ENCODE results near the gene GPR68. TPM values are rescaled to one million over a fixed set of nuclear protein-coding genes. Genes with fewer than 3 reads are reported as not detected.
"Not testable (repeated sequence)": the region's sequence is repeated elsewhere in the genome, so short reads cannot be mapped to it uniquely, and the experiment has no call there.

Gene GPR68
- polyA plus RNA-seq, 1 donor from 2014 or later, result 1.6 TPM

- no peaks in the 10 kb centered on the region for H3K27me3 Mint-ChIP-seq
- H3K9me3 Mint-ChIP-seq, result no peaks in the 10 kb centered on the region
- H3K36me3 Mint-ChIP-seq, result peaks cover 4% of the 10 kb centered on the region
- H3K4me3 Mint-ChIP-seq, result no peak overlapping the region
- H3K27ac Mint-ChIP-seq, result no peak overlapping the region
- H3K4me1 Mint-ChIP-seq, result no peaks in the 10 kb centered on the region
These were observed 57.2 kb downstream of the GPR68 start for GRCh38 chr14:91187271-91187670.

- no peak overlapping the region for H3K4me3 Mint-ChIP-seq
- no peaks in the 10 kb centered on the region for H3K27me3 Mint-ChIP-seq
- H3K36me3 Mint-ChIP-seq, result peaks cover 2% of the 10 kb centered on the region
- H3K4me1 Mint-ChIP-seq, result no peaks in the 10 kb centered on the region
- no peaks in the 10 kb centered on the region for H3K9me3 Mint-ChIP-seq
- H3K27ac Mint-ChIP-seq, result no peak overlapping the region
These were observed 57.9 kb downstream of the GPR68 start for GRCh38 chr14:91186515-91187066.

- Mint-ChIP-seq H3K36me3 (peaks cover 5% of the 10 kb centered on the region), H3K4me3 (no peak overlapping the region), H3K27ac (no peak overlapping the region), H3K4me1 (no peaks in the 10 kb centered on the region), H3K27me3 (no peaks in the 10 kb centered on the region), H3K9me3 (no peaks in the 10 kb centered on the region)
These were observed 58.8 kb downstream of the GPR68 start for GRCh38 chr14:91185721-91186120.

- no peaks in the 10 kb centered on the region for H3K9me3 Mint-ChIP-seq
These were observed 59.9 kb downstream of the GPR68 start for GRCh38 chr14:91184559-91184958.

GRCh38 chr14:91182753-91183152 is 61.8 kb downstream of the GPR68 start:
- not testable (repeated sequence) for H3K27me3 Mint-ChIP-seq, H3K27ac Mint-ChIP-seq, H3K9me3 Mint-ChIP-seq, H3K4me3 Mint-ChIP-seq, H3K4me1 Mint-ChIP-seq, H3K36me3 Mint-ChIP-seq

More at GRCh38 chr14:91184559-91184958, 59.9 kb downstream of the GPR68 start:
- H3K4me1 Mint-ChIP-seq, result no peaks in the 10 kb centered on the region
- H3K36me3 Mint-ChIP-seq, result peaks cover 7% of the 10 kb centered on the region
- no peaks in the 10 kb centered on the region for H3K27me3 Mint-ChIP-seq
- no peak overlapping the region for H3K4me3 Mint-ChIP-seq
- no peak overlapping the region for H3K27ac Mint-ChIP-seq

Other genes starting within 250 kb of the GPR68 start
- gene RPS6KA5, start 184.1 kb downstream of the GPR68 start, polyA plus RNA-seq, result 19.0 TPM
- gene DGLUCY, start 130.6 kb downstream of the GPR68 start, polyA plus RNA-seq, result 68.0 TPM
- 30.5 TPM for gene CCDC88C, start 173.1 kb upstream of the GPR68 start, polyA plus RNA-seq